Motor neuron (in vitro differentiated cells): ENCODE results near the gene CDC73. TPM values are rescaled to one million over a fixed set of nuclear protein-coding genes. Genes with fewer than 3 reads are reported as not detected.
"Not testable (repeated sequence)": the region's sequence is repeated elsewhere in the genome, so short reads cannot be mapped to it uniquely, and the experiment has no call there.

Experiments
- ATAC-seq, 8 experiments: fragments of 200-7000 bp; cut with Tn5 transposase; replicated peaks in 6 of 8; 2 replicates each; pipeline ENCODE4 v1.8.0; 2021; ENCODE audit warnings: mild to moderate bottlenecking in 8 of 8, moderate library complexity in 8 of 8
- H3K27ac ChIP-seq, 2 donors: fragments of 250-450 bp; sonication (Bioruptor Pico); 2 replicates each; pipeline ENCODE4 v1.9.0; 2021; ENCODE audit warnings: antibody characterized with exemption in 2 of 2, mild to moderate bottlenecking in 2 of 2, moderate library complexity in 1 of 2
- H3K4me1 ChIP-seq, 2 donors: fragments of 250-450 bp; sonication (Bioruptor Pico); replicated peaks in 1 of 2; 2 replicates each; pipeline ENCODE4 v1.6.1; 2021; ENCODE audit warnings: antibody characterized with exemption in 2 of 2, mild to moderate bottlenecking in 2 of 2, moderate library complexity in 1 of 2
- H3K4me3 ChIP-seq, 5 donors: fragments of 250-450 bp; sonication (Bioruptor Pico); 2 replicates each; pipeline ENCODE4 v1.9.0; 2021; ENCODE audit warnings: antibody characterized with exemption in 5 of 5, mild to moderate bottlenecking in 5 of 5, moderate library complexity in 4 of 5
- WGBS, 10 experiments: fragments of 450-650 bp; shearing (Covaris generic); methylation state at CpG; one replicate each; pipeline ENCODE4 v1.0.0; 2022; 5-methylcytosine and 5-hydroxymethylcytosine counted together
- in situ Hi-C, 9 experiments: fragments of 400-800 bp; cut with MboI; loops; one replicate each; pipeline ENCODE4 v1.15.0; 2021; ENCODE audit warnings: low sequenced_read_pairs in 9 of 9, low pct_unique_long_range_greater_than_20kb in 2 of 9; ENCODE audit not compliant: unreplicated experiment in 9 of 9
- total RNA-seq, 8 experiments: library from RNA; unstranded; fragments of 300-600 nt; gene quantifications; 2 replicates each; pipeline versions ENCODE4 v1.2.3 to v1.2.4, GENCODE V29; 2022

Gene CDC73
- total RNA-seq, 8 experiments from 2014 or later: 18.6 to 44.8 (median 26.3) TPM

DNA sequence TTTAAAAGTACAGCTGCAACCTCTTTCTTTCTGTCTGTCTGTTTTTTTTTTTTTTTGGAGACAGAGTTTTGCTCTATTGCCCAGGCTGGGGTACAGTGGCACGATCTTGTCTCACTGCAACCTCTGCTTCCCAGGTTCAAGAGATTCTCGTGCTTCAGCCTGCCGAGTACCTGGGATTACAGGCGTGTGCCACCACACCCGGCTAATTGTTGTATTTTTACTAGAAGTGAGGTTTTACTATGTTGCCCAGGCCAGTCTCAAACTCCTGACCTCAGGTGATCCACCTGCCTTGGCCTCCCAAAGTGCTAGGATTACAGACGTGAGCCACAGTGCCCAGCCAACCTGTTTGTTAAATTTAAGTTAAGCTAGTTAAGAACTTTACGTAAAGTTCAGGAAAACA lies 67.1 kb downstream of the CDC73 start:
- WGBS, 10 experiments: 88 to 100% (median 99%) methylated on average over 1 to 7 of the region's 7 CpGs
- in situ Hi-C loops, ATAC-seq: not testable (repeated sequence)

GRCh38 chr1:193189442-193190095 lies 67.7 kb downstream of the CDC73 start:
- in situ Hi-C loops: no loop called here
- H3K4me3 ChIP-seq: no peak overlapping the region
- H3K4me1 ChIP-seq: peaks cover 5 to 8% of the 10 kb centered on the region in 2 donors
- 12 to 93% (median 83%) methylated on average over 2 to 3 of the region's 3 CpGs; no CpG with 5 or more reads in 1 of the 10 experiments for WGBS, 10 experiments
- H3K27ac ChIP-seq: no peak overlapping the region
- no peak for ATAC-seq

More for the DNA sequence above, 67.1 kb downstream of the CDC73 start:
- H3K4me1 ChIP-seq, H3K4me3 ChIP-seq, H3K27ac ChIP-seq: not testable (repeated sequence)

DNA sequence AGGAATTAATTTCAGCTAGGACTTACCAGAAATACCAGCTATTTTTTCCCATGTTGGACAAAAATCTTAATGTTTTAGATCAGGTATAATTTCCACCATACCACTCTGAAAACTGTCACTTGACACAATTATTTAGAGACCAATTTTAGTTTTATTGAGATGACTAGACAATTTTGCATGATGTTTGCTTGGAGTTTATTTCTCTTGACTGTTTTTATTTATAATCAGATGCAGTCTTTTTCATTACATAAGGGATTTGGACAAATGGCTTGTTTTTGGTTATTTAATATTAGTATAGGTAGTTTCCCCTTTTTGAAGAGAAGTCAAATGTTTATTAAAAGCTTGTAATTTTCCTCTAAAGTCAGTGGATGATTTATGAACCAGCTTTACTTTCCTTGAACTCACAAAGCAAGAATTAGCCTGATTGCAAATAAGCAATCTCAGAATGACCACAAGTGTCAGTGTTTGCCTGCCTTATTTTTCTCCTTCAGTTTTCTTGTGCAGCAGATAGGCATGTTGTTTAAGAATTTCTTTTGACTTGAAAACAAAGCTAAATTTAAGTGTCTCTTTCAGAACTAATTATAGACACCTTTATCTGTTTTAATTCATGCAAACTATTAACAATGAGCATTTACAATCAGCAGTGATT lies 68.4 kb downstream of the CDC73 start:
- H3K27ac ChIP-seq: no peak overlapping the region
- peaks cover 5 to 8% of the 10 kb centered on the region in 2 donors for H3K4me1 ChIP-seq
- peak in 3 of 8 experiments; percentile 21 to 35 (median 22) for ATAC-seq
- in situ Hi-C loops: no loop called here
- no peak overlapping the region for H3K4me3 ChIP-seq

GRCh38 chr1:193192586-193192985 lies 70.8 kb downstream of the CDC73 start:
- 88 to 100% (median 97%) methylated on average over 1 to 8 of the region's 8 CpGs; no CpG with 5 or more reads in 1 of the 10 experiments for WGBS, 10 experiments

GRCh38 chr1:193199940-193200339 lies 78.1 kb downstream of the CDC73 start:
- no peak overlapping the region for H3K27ac ChIP-seq
- 89 to 100% (median 98%) methylated on average over 1 to 4 of the region's 4 CpGs for WGBS, 10 experiments
- in situ Hi-C loops: no loop called here
- no peak overlapping the region for H3K4me3 ChIP-seq
- ATAC-seq: no peak
- H3K4me1 ChIP-seq: no peaks in the 10 kb centered on the region

More at GRCh38 chr1:193192586-193192985, 70.8 kb downstream of the CDC73 start:
- Histone ChIP-seq H3K4me1 (peaks cover 0 to 6% of the 10 kb centered on the region in 2 donors), H3K4me3 (no peak overlapping the region), H3K27ac (no peak overlapping the region)
- in situ Hi-C loops: no loop called here
- ATAC-seq: no peak

- 80 to 100% (median 100%) methylated on average over 1 to 2 of the region's 2 CpGs; no CpG with 5 or more reads in 1 of the 10 experiments for WGBS, 10 experiments
- Histone ChIP-seq H3K4me3 (no peak overlapping the region), H3K27ac (no peak overlapping the region), H3K4me1 (no peaks in the 10 kb centered on the region)
- in situ Hi-C loops: no loop called here
- no peak for ATAC-seq
These were observed 79.2 kb downstream of the CDC73 start for GRCh38 chr1:193201021-193201420.

GRCh38 chr1:193210996-193211395 lies 89.2 kb downstream of the CDC73 start:
- ATAC-seq: no peak
- in situ Hi-C loops: no loop called here
- Histone ChIP-seq H3K4me3 (no peak overlapping the region), H3K27ac (no peak overlapping the region), H3K4me1 (no peaks in the 10 kb centered on the region)
- 90 to 100% (median 97%) methylated on average over 3 to 7 of the region's 7 CpGs for WGBS, 10 experiments

DNA sequence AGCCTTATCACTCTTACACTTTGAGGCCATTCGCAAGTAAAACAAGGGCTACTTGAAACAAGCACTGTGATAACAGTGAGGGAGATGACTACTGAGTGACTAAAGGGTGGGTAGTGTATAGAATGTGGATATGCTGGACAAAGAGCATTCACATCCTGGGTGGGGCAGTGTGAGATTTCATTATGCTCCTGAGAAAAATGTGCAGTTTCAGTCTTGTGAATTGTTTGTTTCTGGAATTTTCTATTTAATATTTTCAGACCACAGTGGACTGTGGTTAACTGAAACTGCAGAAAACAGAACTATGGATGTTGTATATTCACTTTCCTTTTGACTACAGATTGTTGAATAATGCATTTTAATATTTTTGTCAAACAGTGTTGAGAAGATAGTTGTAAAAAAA lies 89.7 kb downstream of the CDC73 start:
- ATAC-seq: peak in 3 of 8 experiments; percentile 29 to 98 (median 89)
- no peak overlapping the region for H3K27ac ChIP-seq
- in situ Hi-C loops: no loop called here
- H3K4me3 ChIP-seq: no peak overlapping the region
- WGBS, 10 experiments: 0 to 100% (median 88%) methylated on average over 1 of the region's 1 CpG; no CpG with 5 or more reads in 2 of the 10 experiments
- no peaks in the 10 kb centered on the region for H3K4me1 ChIP-seq

DNA sequence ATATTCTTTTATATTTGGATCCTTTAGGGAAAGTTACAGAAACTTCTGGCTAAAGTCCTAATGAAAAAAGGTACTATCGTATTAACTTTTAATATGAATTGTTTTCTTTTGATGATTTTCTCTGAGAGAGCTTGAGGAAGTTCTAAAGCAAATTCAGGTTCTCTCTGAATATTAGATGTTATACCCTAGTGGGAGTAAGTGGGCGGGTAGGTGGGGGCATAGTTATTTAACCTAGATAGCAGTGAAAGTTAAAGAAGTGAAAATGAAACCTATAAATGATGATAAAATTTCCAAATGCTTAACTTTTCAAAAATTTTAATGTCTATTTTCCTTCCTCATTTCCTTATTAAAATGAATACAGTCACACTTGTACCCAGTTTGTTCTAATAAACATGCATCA lies 90.8 kb downstream of the CDC73 start:
- ATAC-seq: no peak
- WGBS, 10 experiments: 90 to 100% (median 100%) methylated on average over 1 to 2 of the region's 2 CpGs
- H3K27ac ChIP-seq: no peak overlapping the region
- no peak overlapping the region for H3K4me3 ChIP-seq
- in situ Hi-C loops: no loop called here
- H3K4me1 ChIP-seq: no peaks in the 10 kb centered on the region

DNA sequence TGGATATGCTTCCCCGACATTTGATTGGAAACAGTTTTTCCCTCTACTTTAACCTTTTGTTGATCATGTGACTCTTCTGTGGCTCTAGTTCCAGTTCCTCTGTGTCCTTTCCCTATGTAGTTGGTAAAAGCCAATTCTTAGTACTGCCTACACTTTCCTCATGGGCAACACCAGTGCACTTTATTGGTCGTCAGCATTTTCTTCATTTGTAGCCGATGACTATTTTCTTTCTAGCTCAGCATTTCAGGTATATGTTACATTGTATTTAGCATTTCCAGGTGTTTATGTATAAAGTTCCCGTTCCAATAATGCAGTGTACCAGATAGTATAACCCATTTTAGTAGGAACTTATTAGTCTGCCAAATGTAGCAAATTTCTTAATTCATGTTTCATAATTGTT lies 92.2 kb downstream of the CDC73 start:
- H3K27ac ChIP-seq: no peak overlapping the region
- in situ Hi-C loops: no loop called here
- no peaks in the 10 kb centered on the region for H3K4me1 ChIP-seq
- no peak overlapping the region for H3K4me3 ChIP-seq
- ATAC-seq: no peak
- WGBS, 10 experiments: 94 to 100% (median 100%) methylated on average over 1 to 4 of the region's 4 CpGs; no CpG with 5 or more reads in 1 of the 10 experiments

GRCh38 chr1:193216920-193217319 lies 95.1 kb downstream of the CDC73 start:
- in situ Hi-C loops: no loop called here
- WGBS, 10 experiments: 58 to 100% (median 71%) methylated on average over 1 to 7 of the region's 8 CpGs; no CpG with 5 or more reads in 3 of the 10 experiments
- Histone ChIP-seq H3K4me1 (no peaks in the 10 kb centered on the region), H3K4me3 (no peak overlapping the region), H3K27ac (no peak overlapping the region)
- ATAC-seq: peak in 2 of 8 experiments; percentile 33 to 41

- WGBS, 10 experiments: 83 to 100% (median 93%) methylated on average over 1 to 4 of the region's 4 CpGs; no CpG with 5 or more reads in 2 of the 10 experiments
- Histone ChIP-seq H3K4me3 (no peak overlapping the region), H3K4me1 (no peaks in the 10 kb centered on the region), H3K27ac (no peak overlapping the region)
- in situ Hi-C loops: no loop called here
- no peak for ATAC-seq
These were observed 97.6 kb downstream of the CDC73 start for GRCh38 chr1:193219391-193219790.

DNA sequence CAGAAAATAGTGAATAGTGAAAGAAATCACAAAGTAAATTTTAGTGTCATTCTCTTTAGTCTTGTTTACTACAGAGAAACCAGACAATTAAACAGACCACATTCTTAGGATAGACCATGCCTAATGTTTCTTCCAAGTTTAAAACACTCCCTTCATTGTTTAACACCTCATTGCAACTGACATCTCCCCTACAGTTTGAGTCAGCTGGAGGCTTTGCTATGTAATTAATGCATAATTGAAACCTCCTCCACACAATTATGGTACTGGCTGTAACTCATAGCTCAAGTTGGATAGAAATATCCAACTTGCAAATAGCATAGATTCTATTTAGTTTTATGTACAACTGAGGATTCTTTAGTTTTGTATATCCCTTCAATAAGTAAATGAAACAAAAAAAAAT lies 99.8 kb downstream of the CDC73 start:
- Histone ChIP-seq H3K4me3 (no peak overlapping the region), H3K4me1 (no peaks in the 10 kb centered on the region), H3K27ac (no peak overlapping the region)
- in situ Hi-C loops: no loop called here
- ATAC-seq: peak in 2 of 8 experiments; percentile 21 to 42
